GM18907 (cell line): ENCODE measurements around the gene TDRD1.

Source experiments
- ATAC-seq: cut with Tn5 transposase; IDR thresholded peaks from one replicate; pipeline ENCODE4 v1.9.1; 2021; ENCODE audit warnings: mild to moderate bottlenecking, moderate library complexity; ENCODE audit not compliant: unreplicated experiment

The TDRD1 gene

GRCh38 chr10:114265392-114266053, 86.4 kb downstream of the TDRD1 start:
- no peak for ATAC-seq

- no peak for ATAC-seq
Observed at GRCh38 chr10:114266521-114266920, 87.4 kb downstream of the TDRD1 start.

- no peak for ATAC-seq
Observed at GRCh38 chr10:114271075-114271778, 92.1 kb downstream of the TDRD1 start.

- ATAC-seq, result no peak
Observed at GRCh38 chr10:114271779-114272167, 92.6 kb downstream of the TDRD1 start.

GRCh38 chr10:114272696-114273095, 93.5 kb downstream of the TDRD1 start:
- ATAC-seq, result no peak

GRCh38 chr10:114273910-114274309, 94.8 kb downstream of the TDRD1 start:
- ATAC-seq, result no peak

GRCh38 chr10:114274616-114275453, 95.7 kb downstream of the TDRD1 start:
- ATAC-seq, result no peak

GRCh38 chr10:114276066-114276465, 96.9 kb downstream of the TDRD1 start:
- no peak for ATAC-seq

GRCh38 chr10:114276671-114277070, 97.5 kb downstream of the TDRD1 start:
- ATAC-seq, result no peak

- no peak for ATAC-seq
Observed at GRCh38 chr10:114278140-114278883, 99.2 kb downstream of the TDRD1 start.

- ATAC-seq, result no peak
Observed at GRCh38 chr10:114278884-114279191, 99.7 kb downstream of the TDRD1 start.

GRCh38 chr10:114279289-114279688, 100.1 kb downstream of the TDRD1 start:
- no peak for ATAC-seq

- ATAC-seq, result no peak
Observed at GRCh38 chr10:114279901-114280644, 100.9 kb downstream of the TDRD1 start.

- no peak for ATAC-seq
Observed at GRCh38 chr10:114281006-114281405, 101.9 kb downstream of the TDRD1 start.

- ATAC-seq, result no peak
Observed at GRCh38 chr10:114281461-114281860, 102.3 kb downstream of the TDRD1 start.
